ENCODE results near the gene SYNE2. TPM values are rescaled to one million over a fixed set of nuclear protein-coding genes. Genes with fewer than 3 reads are reported as not detected.
"Not testable (repeated sequence)": the region's sequence is repeated elsewhere in the genome, so short reads cannot be mapped to it uniquely, and the experiment has no call there.

SYNE2 gene
- total RNA-seq, 2 donors from 2014 or later: 39.4 to 41.0 TPM

DNA sequence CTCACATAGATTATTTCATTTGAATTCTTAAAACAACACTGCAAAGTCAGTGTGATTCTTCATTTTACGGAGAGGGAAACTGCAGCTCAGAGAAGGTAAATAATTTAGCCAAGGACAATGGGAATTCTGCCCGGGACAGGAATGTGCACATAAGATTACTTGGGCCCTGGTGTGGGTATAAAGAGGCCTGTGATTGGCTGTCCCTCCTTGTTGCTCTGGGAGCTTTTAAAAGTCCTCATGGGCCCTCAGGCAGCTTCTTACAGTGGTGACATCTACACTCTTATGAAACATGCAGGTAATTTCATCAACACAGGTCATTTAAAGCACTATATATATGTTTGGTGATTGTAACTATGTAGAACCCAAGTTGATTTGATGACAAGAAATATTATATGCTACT, 341.0 kb downstream of the SYNE2 start:
- no peaks in the 10 kb centered on the region for H3K36me3 Mint-ChIP-seq
- no peaks in the 10 kb centered on the region for H3K9me3 Mint-ChIP-seq
- ATAC-seq (no peak), DNase-seq (ENCODE audit: low spot score in 2 of 2) (no peak)
- peak overlapping the region in 1 of 2 donors; percentile 79 for H3K27ac Mint-ChIP-seq

DNA sequence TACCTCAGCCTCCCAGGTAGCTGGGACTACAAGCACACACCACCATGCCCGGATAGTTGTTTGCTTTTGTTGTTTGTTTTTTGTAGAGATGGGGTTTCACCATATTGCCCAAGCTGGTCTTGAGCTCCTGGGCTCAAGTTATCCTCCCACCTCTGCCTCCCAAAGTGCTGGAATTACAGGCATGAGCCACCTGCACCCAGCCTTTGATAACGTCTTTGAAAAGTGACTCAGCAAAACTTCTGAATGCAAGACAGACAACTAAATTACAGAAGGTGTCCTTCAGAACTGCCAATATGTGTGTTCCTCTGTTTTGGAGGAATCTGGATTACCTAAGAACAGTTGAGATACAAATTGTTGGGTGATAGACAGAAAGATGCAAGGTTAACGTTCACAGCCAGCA, 341.6 kb downstream of the SYNE2 start:
- no peaks in the 10 kb centered on the region for H3K36me3 Mint-ChIP-seq
- no peak for ATAC-seq
- H3K9me3 Mint-ChIP-seq: no peaks in the 10 kb centered on the region
- DNase-seq (ENCODE audit: low spot score in 2 of 2): no peak
- peak overlapping the region; percentile 79 to 82 for H3K27ac Mint-ChIP-seq

DNA sequence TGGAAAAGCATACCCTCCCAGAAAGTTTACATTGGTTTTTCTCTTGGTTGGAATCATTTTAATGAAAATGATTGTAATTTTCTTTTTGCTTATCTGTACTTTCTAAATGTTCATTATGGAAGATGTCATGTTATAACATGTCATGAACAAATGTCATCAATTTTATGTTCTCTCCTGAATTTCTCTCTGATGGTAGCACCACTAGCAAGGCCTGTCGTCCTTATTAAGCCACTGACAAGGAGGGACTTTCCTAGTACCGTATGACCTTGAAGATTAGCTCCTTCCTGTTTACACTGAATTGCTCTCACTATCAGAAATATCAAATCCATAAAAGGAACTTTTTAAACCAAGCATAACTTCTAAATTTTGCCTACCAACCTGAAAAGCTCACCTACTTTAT, 342.4 kb downstream of the SYNE2 start:
- Mint-ChIP-seq H3K36me3 (no peaks in the 10 kb centered on the region), H3K9me3 (no peaks in the 10 kb centered on the region), H3K27ac (peak overlapping the region in 1 of 2 donors; percentile 60)
- DNase-seq (ENCODE audit: low spot score in 2 of 2) (no peak), ATAC-seq (no peak)

GRCh38 chr14:64196056-64196455, 343.3 kb downstream of the SYNE2 start:
- Mint-ChIP-seq H3K9me3 (no peaks in the 10 kb centered on the region), H3K27ac (peak overlapping the region in 1 of 2 donors; percentile 60), H3K36me3 (no peaks in the 10 kb centered on the region)
- ATAC-seq (no peak), DNase-seq (ENCODE audit: low spot score in 2 of 2) (no peak)

DNA sequence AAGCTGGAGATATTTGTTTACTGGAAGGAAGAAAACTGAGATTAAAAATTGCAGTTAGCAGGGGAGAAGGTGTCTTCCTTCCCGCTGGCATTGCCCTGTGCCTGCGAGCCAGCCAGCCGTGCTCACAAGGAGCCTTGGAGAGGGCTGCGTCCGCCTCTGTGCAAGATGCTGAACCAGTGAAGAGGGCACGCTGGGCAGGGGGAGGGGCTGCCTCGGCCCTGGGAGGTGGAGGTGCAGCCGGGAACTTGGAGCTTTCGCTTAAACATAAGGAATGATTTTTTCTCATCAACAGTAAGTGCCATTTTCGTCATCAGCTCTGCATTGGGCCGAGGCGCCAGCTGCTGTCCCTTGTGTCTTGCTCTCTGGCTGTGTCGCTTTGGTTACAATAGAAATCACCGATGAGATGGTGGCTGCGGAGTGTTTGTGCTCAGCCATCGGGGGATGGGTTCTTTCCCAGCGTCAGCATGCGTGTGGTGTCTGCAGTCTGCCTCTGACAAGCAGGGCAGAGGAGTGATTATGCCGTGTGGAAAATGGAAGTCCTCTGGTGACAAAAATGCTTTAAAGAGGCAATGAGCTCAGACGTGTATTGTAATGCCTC, 344.1 kb downstream of the SYNE2 start:
- DNase-seq (ENCODE audit: low spot score in 2 of 2) (no peak), ATAC-seq (peak; percentile 38 to 47)
- Mint-ChIP-seq H3K27ac (no peak overlapping the region), H3K36me3 (no peaks in the 10 kb centered on the region), H3K9me3 (no peaks in the 10 kb centered on the region)

- no peaks in the 10 kb centered on the region for H3K36me3 Mint-ChIP-seq
- no peaks in the 10 kb centered on the region for H3K9me3 Mint-ChIP-seq
- DNase-seq (ENCODE audit: low spot score in 2 of 2) (no peak), ATAC-seq (no peak)
- H3K27ac Mint-ChIP-seq: no peak overlapping the region
These were observed 345.2 kb downstream of the SYNE2 start for GRCh38 chr14:64197996-64198395.

- H3K36me3 Mint-ChIP-seq: no peaks in the 10 kb centered on the region
- DNase-seq (ENCODE audit: low spot score in 2 of 2): no peak
- ATAC-seq: no peak
- H3K9me3 Mint-ChIP-seq: no peaks in the 10 kb centered on the region
- no peak overlapping the region for H3K27ac Mint-ChIP-seq
These were observed 345.7 kb downstream of the SYNE2 start for GRCh38 chr14:64198486-64198885.

DNA sequence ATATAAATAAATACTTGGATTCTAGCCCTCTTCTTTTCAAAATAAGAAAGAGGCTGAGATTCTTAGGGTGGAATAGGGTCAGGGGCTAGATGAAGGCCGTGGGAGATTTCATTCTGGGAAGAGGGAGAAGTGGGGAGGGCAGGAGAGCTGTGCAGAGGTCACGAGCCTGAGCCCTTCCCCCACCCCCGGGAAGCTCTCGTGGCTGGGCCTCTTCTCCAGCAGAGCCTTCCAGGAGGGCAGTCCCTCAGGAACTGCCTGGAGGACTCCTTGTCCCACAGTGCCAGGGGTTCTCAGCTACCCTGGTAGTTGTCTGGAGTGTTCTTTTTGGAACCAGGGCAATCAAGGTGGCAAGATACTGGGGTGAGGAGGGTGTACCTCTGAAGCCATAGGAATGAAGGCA, 347.4 kb downstream of the SYNE2 start:
- DNase-seq (ENCODE audit: low spot score in 2 of 2): no peak
- no peak overlapping the region for H3K27ac Mint-ChIP-seq
- ATAC-seq: no peak
- H3K9me3 Mint-ChIP-seq: no peaks in the 10 kb centered on the region
- no peaks in the 10 kb centered on the region for H3K36me3 Mint-ChIP-seq

DNA sequence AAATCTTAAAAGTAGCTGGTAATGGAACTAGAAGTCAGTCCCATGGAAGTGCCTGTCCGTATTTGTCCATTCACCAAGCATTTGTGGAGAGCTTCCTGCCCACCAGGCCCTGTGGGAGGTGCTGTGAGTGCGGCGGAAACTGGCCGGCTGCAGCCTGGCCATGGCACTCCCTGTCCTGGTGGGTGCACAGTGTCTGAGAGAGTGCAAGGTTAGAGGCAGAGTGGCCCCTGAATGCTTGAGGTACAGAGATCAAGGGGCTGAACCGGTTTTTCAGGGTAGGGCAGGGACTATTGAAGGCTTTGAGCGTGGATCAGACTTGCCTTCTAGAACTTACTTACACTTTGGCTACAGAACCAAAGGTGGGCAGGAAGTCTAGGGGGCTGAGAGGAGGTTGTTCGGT, 348.5 kb downstream of the SYNE2 start:
- H3K9me3 Mint-ChIP-seq: no peaks in the 10 kb centered on the region
- H3K27ac Mint-ChIP-seq: no peak overlapping the region
- no peak for ATAC-seq
- no peaks in the 10 kb centered on the region for H3K36me3 Mint-ChIP-seq
- DNase-seq (ENCODE audit: low spot score in 2 of 2): no peak

- no peak overlapping the region for H3K27ac Mint-ChIP-seq
- DNase-seq (ENCODE audit: low spot score in 2 of 2): no peak
- H3K36me3 Mint-ChIP-seq: no peaks in the 10 kb centered on the region
- no peaks in the 10 kb centered on the region for H3K9me3 Mint-ChIP-seq
- no peak for ATAC-seq
These were observed 349.2 kb downstream of the SYNE2 start for GRCh38 chr14:64201921-64202545.

DNA sequence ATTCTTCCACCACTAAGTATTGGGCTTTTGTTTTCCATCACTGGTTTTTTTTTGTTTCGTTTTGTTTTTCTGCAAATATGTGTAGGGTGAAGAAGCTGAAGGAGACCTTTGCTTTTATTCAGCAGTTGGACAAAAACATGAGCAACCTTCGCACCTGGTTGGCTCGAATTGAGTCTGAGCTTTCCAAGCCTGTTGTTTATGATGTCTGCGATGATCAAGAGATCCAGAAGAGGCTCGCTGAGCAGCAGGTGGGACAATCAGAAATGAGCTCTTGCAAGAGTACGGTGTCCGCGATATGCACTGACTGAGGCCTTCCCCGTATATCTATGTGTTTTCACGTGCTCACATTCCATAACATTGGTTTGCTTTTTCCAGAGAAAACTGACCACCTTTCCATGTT, 349.9 kb downstream of the SYNE2 start:
- ATAC-seq (no peak), DNase-seq (ENCODE audit: low spot score in 2 of 2) (no peak)
- Mint-ChIP-seq H3K9me3 (no peaks in the 10 kb centered on the region), H3K36me3 (no peaks in the 10 kb centered on the region), H3K27ac (no peak overlapping the region)

GRCh38 chr14:64203366-64204006, 350.7 kb downstream of the SYNE2 start:
- no peak overlapping the region for H3K27ac Mint-ChIP-seq
- DNase-seq (ENCODE audit: low spot score in 2 of 2) (no peak), ATAC-seq (no peak)
- H3K9me3 Mint-ChIP-seq: no peaks in the 10 kb centered on the region
- no peaks in the 10 kb centered on the region for H3K36me3 Mint-ChIP-seq

- no peaks in the 10 kb centered on the region for H3K9me3 Mint-ChIP-seq
- H3K27ac Mint-ChIP-seq: no peak overlapping the region
- ATAC-seq (no peak), DNase-seq (ENCODE audit: low spot score in 2 of 2) (no peak)
- H3K36me3 Mint-ChIP-seq: no peaks in the 10 kb centered on the region
These were observed 355.5 kb downstream of the SYNE2 start for GRCh38 chr14:64208261-64208660.

- Mint-ChIP-seq H3K36me3 (no peaks in the 10 kb centered on the region), H3K9me3 (no peaks in the 10 kb centered on the region), H3K27ac (peak overlapping the region in 1 of 2 donors; percentile 91)
- no peak for ATAC-seq
- DNase-seq (ENCODE audit: low spot score in 2 of 2): no peak
These were observed 356.2 kb downstream of the SYNE2 start for GRCh38 chr14:64208981-64209380.

GRCh38 chr14:64209444-64210131, 356.8 kb downstream of the SYNE2 start:
- Mint-ChIP-seq H3K36me3 (no peaks in the 10 kb centered on the region), H3K9me3 (no peaks in the 10 kb centered on the region), H3K27ac (no peak overlapping the region)
- no peak for ATAC-seq
- no peak for DNase-seq (ENCODE audit: low spot score in 2 of 2)

DNA sequence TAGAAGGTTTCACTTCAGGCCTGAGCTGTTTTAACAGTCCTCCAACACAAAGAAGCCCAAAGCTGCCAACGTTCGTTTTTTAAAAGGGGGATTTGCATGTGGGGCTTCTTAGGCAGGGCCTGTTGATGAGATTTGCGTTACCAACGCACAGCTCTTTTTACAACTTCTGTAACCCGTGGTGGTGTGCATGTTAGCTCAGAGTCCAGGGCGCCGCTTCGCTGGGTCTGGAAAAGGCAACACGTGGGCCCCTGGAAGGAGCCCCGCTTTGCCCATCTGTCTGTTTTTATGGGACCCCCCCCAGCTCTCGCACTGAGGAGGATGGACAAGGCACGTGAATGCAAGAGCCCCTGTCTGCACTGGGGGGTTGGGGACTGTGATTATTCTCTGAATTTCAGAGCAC, 357.4 kb downstream of the SYNE2 start:
- Mint-ChIP-seq H3K36me3 (no peaks in the 10 kb centered on the region), H3K27ac (peak overlapping the region in 1 of 2 donors; percentile 66), H3K9me3 (no peaks in the 10 kb centered on the region)
- DNase-seq (ENCODE audit: low spot score in 2 of 2): no peak
- ATAC-seq: no peak

DNA sequence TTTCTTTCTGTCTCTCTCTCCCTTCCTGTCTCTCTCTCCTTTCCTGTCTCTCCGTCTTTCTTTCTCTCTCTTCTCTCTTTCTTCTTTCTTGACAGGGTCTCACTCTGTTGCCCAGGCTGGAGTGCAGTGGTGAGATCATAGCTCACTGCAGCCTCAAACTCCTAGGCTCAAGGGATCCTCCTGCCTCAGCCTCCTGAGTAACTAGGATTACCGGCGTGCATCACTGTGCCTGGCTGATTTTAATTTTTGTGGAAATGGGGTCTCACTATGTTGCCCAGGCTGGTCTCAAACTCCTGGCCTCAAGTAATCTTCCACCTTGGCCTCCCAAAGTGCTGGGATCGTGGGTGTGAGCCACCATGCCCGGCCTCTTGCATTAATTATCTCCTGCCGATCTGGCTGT, 358.1 kb downstream of the SYNE2 start:
- not testable (repeated sequence) for H3K36me3 Mint-ChIP-seq; DNase-seq (ENCODE audit: low spot score in 2 of 2)

More for the DNA sequence above, 358.1 kb downstream of the SYNE2 start:
- not testable (repeated sequence) for H3K9me3 Mint-ChIP-seq, ATAC-seq
- H3K27ac Mint-ChIP-seq: peak overlapping the region; percentile 34 to 66

Data from activated naive CD4-positive, alpha-beta T cell treated with anti-CD3 and anti-CD28 coated beads, Interleukin-2, amount 50 U/mL, for 72 hours (primary cell).